GM06990 (cell line): ENCODE data around the gene ACER3.
"Not testable (repeated sequence)": the region's sequence is repeated elsewhere in the genome, so short reads cannot be mapped to it uniquely, and the experiment has no call there.

ENCODE experiments used
- DNase-seq: peaks from one replicate; pipeline ENCODE4 v3.0.0-alpha.2; 2011; ENCODE audit not compliant: insufficient read length; ENCODE audit errors: extremely low read depth
- H3K27me3 ChIP-seq: replicated peaks from 2 replicates; pipeline ENCODE4 v1.6.0; 2011; ENCODE audit warnings: low read length; ENCODE audit not compliant: control insufficient read depth, insufficient read depth
- H3K36me3 ChIP-seq: 2 replicates; pipeline ENCODE4 v1.5.1; 2011; ENCODE audit warnings: low read length; ENCODE audit not compliant: control insufficient read depth, insufficient read depth
- H3K4me3 ChIP-seq: replicated peaks from 2 replicates; pipeline ENCODE4 v1.5.1; 2011; ENCODE audit warnings: low read depth, mild to moderate bottlenecking, control low read depth, low read length
- CTCF ChIP-seq: IDR thresholded peaks from 2 replicates; pipeline ENCODE4 v1.5.1; 2011; ENCODE audit warnings: low read length, control low read depth, mild to moderate bottlenecking, inconsistent platforms; ENCODE audit not compliant: insufficient read depth, poor library complexity, severe bottlenecking

Gene ACER3

GRCh38 chr11:76857781-76858410 lies 2.8 kb upstream of the ACER3 start:
- DNase-seq, result peak; percentile 29
- Histone ChIP-seq H3K27me3 (no peaks in the 10 kb centered on the region), H3K36me3 (no peaks in the 10 kb centered on the region), H3K4me3 (no peak overlapping the region)
- TF ChIP-seq CTCF, result no peak

- no peaks in the 10 kb centered on the region for H3K36me3 ChIP-seq
- H3K27me3 ChIP-seq, result no peaks in the 10 kb centered on the region
- DNase-seq, result no peak
- no peak overlapping the region for H3K4me3 ChIP-seq
- no peak for TF ChIP-seq CTCF
Measured at GRCh38 chr11:76859708-76860227, 950 bp upstream of the ACER3 start.

- no peaks in the 10 kb centered on the region for H3K27me3 ChIP-seq
- no peaks in the 10 kb centered on the region for H3K36me3 ChIP-seq
- H3K4me3 ChIP-seq, result peak overlapping the region; percentile 89
- TF ChIP-seq CTCF, result no peak
- no peak for DNase-seq
Measured at GRCh38 chr11:76861490-76861953, 804 bp downstream of the ACER3 start.

- not testable (repeated sequence) for H3K27me3 ChIP-seq, H3K4me3 ChIP-seq, H3K36me3 ChIP-seq, DNase-seq
Measured at GRCh38 chr11:76862794-76863193, 2.1 kb downstream of the ACER3 start.

- no peak for DNase-seq
- H3K4me3 ChIP-seq, result no peak overlapping the region
- H3K36me3 ChIP-seq, result no peaks in the 10 kb centered on the region
- H3K27me3 ChIP-seq, result no peaks in the 10 kb centered on the region
- TF ChIP-seq CTCF, result no peak
Measured at GRCh38 chr11:76863196-76863777, 2.6 kb downstream of the ACER3 start.

GRCh38 chr11:76872959-76873827 lies 12.5 kb downstream of the ACER3 start:
- no peaks in the 10 kb centered on the region for H3K36me3 ChIP-seq
- no peak for TF ChIP-seq CTCF
- no peak overlapping the region for H3K4me3 ChIP-seq
- H3K27me3 ChIP-seq, result no peaks in the 10 kb centered on the region
- no peak for DNase-seq
